Inflammatory macrophage (primary cell): ENCODE measurements around the gene UBTF.

Source experiments
- DNase-seq, 2 donors: peaks; one replicate each; pipeline ENCODE4 v3.0.0-alpha.2; 2020 to 2022

UBTF gene

GRCh38 chr17:44197980-44198720, 21.3 kb downstream of the UBTF start:
- peak; percentile 75 to 77 for DNase-seq

GRCh38 chr17:44197107-44197506, 22.4 kb downstream of the UBTF start:
- DNase-seq: no peak

DNA sequence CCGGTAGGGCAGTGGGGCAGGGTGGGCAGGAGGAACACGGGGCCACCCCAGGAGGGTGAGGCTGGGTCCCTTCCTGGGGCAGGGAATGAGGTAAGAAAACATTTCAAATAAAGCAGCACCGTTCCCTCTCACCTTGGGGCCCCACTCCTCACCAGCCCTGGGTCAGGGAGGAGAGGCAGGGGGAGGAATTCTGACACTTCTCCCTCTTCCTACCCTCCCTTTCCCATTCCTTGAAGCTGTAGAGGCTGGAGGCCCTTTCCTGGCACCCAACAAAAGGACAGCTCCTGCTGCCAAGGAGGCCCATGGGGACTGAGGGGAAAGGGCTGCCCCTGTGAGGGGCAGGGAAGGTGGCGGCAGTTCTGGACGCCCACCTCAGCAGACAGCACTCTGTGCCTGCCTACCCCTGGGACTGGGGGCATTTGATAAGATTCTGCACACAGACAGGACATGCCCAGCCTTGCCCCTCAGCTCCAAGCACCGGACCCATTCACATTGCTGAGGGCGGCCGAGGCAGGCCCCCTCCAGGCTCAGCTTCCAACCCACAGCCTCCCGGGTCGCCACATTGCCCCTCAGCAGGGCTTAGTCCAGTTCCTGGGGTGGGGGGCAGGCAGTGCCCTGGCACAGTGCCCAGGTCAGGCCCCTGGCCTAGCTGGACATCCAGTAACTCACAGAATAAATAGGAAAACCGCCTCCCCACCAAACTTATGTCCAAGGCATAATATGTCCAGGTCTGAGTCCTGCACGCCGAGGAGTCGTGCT, 26.0 kb downstream of the UBTF start:
- DNase-seq: no peak

DNA sequence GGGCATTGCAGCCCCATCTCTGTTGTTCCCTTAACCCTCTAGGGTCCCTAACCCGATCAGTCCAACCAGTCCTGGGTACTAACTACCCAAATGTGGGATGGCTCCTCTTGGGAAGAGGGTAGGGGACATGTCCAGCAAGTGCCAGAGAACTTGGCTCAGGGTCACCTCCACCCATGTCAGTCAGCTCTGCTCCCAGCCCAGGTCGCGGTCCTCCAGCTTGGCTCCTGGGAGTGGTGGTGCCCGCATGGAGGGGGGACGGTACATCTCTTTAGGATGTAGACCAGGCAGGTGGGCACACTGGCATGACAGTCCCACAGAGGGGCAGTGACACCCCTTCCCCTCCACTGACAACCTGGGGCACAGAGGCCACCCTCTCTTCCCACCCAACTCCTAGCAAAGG, 26.7 kb downstream of the UBTF start:
- no peak for DNase-seq

- peak; percentile 37 to 42 for DNase-seq
Measured at GRCh38 chr17:44191941-44192496, 27.5 kb downstream of the UBTF start.

GRCh38 chr17:44191369-44191768, 28.1 kb downstream of the UBTF start:
- DNase-seq: no peak

GRCh38 chr17:44190481-44190880, 29.0 kb downstream of the UBTF start:
- DNase-seq: no peak

- peak; percentile 32 to 48 for DNase-seq
Measured at GRCh38 chr17:44188576-44189403, 30.7 kb downstream of the UBTF start.

- peak in 1 of 2 donors; percentile 14 for DNase-seq
Measured at GRCh38 chr17:44187131-44187899, 32.2 kb downstream of the UBTF start.

DNA sequence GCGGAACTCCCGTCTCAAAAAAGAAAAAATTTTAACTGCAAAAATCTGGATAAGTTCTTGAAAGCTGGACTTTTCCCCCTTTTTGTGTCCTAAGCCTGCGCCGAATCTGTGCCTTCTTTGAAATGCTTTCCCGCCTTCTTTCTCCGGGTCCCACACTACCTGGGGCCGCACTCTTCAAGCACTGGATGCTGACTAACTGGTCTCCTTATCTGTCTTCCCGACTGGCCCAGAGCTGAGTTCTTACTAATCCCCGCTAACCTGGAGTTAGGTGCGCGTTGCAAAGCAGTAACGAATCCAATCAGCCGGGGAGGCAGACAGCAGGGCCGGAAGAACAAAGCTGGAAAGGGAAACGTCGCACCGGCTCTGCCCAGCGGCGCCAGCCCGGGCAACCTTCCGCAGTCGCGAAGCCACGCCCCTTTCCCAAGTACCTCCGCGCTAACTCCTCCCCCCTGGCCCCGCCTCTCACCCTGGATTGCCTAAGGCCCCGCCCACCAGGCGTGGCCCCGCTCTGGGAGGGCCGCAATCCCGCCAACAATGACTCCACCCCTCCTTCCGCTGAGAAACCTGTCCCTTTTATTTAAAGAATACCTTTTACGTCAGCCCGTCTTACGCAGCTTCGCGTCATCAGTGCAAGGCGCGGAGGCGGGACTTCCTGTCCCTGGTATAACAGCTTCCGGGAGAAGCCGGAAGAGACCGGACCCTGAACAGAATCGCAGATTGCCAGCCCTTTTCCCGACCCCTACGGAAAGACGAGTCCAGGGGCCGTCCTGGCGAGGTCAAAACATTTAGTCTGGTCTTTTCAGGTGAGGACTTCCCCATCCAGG, 33.0 kb downstream of the UBTF start, which contains the start of gene TMUB2:
TMUB2 (plus strand) TSS at position 666 of the 824 bp plus-strand sequence. CDS start 737 bp downstream, outside the sequence.
- peak; percentile 100 for DNase-seq

GRCh38 chr17:44184212-44184810, 35.2 kb downstream of the UBTF start:
- DNase-seq: no peak

DNA sequence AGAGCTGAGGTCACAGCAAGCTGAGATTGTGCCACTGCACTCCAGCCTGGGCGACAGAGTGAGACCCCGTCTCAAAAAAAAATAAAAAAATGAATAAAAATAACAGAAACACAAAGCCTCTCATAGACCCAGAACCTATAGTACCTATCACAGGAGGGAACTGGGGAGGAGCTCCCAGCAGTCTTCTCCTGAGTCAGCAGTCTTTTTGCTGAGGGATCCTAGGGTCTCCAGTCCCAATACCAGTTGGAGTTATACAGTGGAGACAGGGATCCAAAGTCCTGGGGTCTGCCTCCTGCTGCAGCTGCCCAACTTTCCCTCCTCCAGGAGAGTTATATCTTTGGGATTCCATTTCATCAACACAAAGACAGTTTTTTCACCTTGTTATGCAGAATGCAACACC, 36.5 kb downstream of the UBTF start:
- DNase-seq: no peak

GRCh38 chr17:44178133-44178532, 41.3 kb downstream of the UBTF start:
- DNase-seq: no peak

DNA sequence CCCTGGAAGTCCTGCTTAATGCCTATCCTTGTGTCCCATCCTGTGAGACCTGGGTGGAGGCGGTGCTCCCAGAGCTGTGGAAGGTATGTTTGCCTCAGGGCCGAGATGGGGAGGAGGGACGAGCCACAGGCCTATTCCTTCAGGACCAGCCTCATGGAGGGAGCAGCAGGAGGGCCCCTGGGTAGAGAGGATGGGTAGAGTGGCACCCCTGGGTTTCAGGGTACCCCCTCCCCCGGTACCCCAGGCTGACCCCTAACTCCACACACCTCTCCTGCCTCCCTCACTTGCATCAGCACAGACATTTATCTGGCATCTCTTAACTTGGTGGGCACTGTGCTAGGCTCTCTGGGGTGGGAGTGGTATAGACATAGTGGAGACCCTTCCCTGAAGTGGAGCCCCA, 41.8 kb downstream of the UBTF start:
- no peak for DNase-seq

DNA sequence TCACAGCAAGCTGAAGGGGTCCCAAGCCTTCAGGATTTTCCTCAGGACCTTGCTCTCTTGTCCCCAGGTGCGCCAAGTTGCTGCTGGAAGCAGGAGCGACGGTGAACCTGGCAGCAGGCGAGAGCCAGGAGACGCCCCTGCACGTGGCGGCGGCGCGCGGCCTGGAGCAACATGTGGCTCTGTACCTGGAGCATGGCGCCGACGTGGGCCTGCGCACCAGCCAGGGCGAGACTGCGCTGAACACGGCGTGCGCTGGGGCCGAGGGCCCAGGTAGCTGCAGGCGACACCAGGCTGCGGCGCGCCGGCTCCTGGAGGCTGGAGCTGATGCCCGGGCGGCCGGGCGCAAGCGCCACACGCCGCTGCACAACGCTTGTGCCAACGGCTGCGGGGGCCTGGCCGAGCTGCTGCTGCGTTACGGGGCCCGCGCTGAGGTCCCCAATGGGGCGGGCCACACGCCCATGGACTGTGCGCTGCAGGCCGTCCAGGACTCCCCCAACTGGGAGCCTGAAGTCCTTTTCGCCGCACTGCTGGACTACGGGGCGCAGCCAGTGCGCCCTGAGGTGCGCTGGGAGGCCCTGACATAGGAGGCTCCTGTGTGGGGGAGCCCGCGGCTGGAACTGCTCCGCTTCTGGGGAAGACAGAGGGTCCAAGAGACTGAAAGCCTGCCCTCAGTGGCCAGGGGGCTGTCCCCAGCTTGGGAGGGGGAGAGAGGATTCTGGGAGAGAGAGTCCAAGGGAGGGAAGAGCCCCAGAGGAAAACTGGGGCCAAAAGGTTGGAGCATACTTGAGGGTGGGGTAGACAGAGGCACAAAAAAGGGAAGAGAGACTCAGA, 42.6 kb downstream of the UBTF start:
- no peak for DNase-seq

DNA sequence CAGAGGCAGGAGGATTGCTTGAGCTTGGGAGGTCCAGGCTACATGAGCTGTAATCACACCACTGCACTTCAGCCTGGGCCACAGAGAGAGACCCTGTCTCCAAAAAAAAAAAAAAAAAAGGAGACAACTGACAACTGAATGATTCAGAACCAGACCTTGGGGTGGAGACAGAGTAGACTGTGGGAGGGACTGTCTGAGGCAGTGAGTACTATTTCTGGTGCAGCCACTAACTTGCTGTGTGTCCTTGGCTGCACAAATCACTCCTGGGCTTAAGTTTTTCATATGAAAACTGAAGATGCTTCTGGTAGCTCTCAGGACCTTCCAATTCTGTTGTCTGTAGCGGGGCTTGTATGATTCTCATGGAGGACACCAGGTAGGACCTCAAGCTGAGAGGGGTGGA, 43.2 kb downstream of the UBTF start:
- DNase-seq: no peak

DNA sequence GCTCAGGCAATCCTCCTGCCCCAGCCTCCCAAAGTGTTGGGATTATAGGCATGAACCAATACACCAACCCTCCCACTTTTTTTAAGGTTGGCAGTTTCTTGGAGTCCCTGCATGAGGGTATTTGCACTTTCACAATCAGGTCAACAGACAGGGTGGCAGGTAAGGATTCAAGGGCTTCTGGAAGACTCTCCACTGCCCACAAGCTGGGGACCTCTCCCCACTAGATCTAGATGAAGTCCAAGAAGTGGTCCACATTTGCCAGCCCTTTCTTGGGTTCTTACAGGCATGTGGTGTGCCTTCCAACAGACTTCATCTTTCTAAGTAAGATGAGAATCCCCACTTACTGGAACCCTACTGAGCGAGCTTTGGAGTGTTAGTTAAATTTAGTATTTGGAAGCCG, 45.0 kb downstream of the UBTF start:
- DNase-seq: no peak

DNA sequence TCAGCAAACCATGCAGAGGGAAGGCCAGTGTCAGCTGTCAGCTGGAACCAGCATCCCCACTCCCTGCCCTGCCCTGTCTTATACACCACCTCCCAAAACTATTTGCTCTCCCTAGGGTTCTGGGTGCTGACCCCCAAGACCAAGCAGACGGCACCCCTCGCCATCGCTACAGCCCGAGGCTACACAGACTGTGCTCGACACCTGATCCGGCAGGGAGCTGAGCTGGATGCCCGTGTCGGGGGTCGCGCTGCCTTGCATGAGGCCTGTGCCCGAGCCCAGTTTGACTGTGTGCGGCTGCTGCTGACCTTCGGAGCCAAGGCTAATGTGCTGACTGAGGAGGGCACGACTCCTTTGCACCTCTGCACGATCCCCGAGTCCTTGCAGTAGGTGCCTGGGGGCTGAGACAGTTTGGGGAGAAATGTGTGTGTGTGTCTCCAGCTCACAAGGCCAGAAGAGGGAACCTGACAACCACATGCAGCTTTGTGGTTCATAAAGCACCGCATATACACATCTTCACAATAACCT, 47.5 kb downstream of the UBTF start:
- no peak for DNase-seq

- no peak for DNase-seq
Measured at GRCh38 chr17:44170499-44171201, 48.8 kb downstream of the UBTF start, which contains the start of gene ASB16. Gene ASB16, plus strand, starts transcription at chr17:44170704. Its CDS starts 86 bp downstream, at chr17:44170790.
